Stimulated activated CD4-positive, alpha-beta T cell treated with anti-CD3 and anti-CD28 coated beads, Interleukin-2, amount 100 ng/mL, for 4 hours (primary cell): Measurements from ENCODE around the gene IL17C.

Source experiments
- DNase-seq: peaks from one replicate; pipeline ENCODE4 v3.0.0-alpha.2; 2020; ENCODE audit warnings: low read depth

The IL17C gene

GRCh38 chr16:88685156-88686061 lies 47.0 kb downstream of the IL17C start:
- peak; percentile 62 for DNase-seq

GRCh38 chr16:88686062-88686438 lies 47.7 kb downstream of the IL17C start:
- no peak for DNase-seq

GRCh38 chr16:88686439-88687253 lies 48.3 kb downstream of the IL17C start, which contains the start of gene SNAI3:
TSS of gene SNAI3 (minus strand) at chr16:88686507. CDS start at chr16:88686406, 101 bp downstream.
- peak; percentile 78 for DNase-seq

- DNase-seq: no peak
These were observed 48.8 kb downstream of the IL17C start for GRCh38 chr16:88687254-88687576.

- DNase-seq: no peak
These were observed 49.3 kb downstream of the IL17C start for GRCh38 chr16:88687676-88688012.

GRCh38 chr16:88688013-88688778 lies 49.8 kb downstream of the IL17C start:
- no peak for DNase-seq
